Endothelial cell of umbilical vein (primary cell): ENCODE data around the gene EPHA8. TPM values are rescaled to one million over a fixed set of nuclear protein-coding genes. Genes with fewer than 3 reads are reported as not detected.

ENCODE experiments used
- BruUV-seq: library from RNA; stranded (reverse); fragments of 400-500 nt; replicated peaks from 2 replicates; lab custom pipeline; 2021; lab: Mats Ljungman, UMichigan
- CTCF ChIA-PET: fragments of 300-600, 350-600 bp; sonication (Branson Sonifier 250); formaldehyde crosslinking; loops from one replicate; lab custom pipeline; 2021; ENCODE audit warnings: antibody characterized with exemption, inconsistent platforms; lab: Charles Lee
- POLR2A ChIA-PET: fragments of 300-600, 350-600 bp; sonication (Branson Sonifier 250); formaldehyde crosslinking; loops from one replicate; lab custom pipeline; 2021; ENCODE audit warnings: antibody characterized with exemption, inconsistent platforms; lab: Charles Lee
- DNase-seq: peaks from one replicate; pipeline ENCODE4 v3.0.0-alpha.2; 2011; ENCODE audit warnings: low read depth, low spot score
- FAIRE-seq: peaks from 2 replicates; lab custom pipeline; 2011; peaks lifted over from hg19 to GRCh38; lab: Jason Lieb, UNC
- H2AFZ ChIP-seq: 2 replicates; pipeline ENCODE4 v1.6.0; 2012; ENCODE audit warnings: low read depth, low read length, control low read depth, inconsistent platforms
- H3K27ac ChIP-seq: 2 replicates; pipeline ENCODE4 v1.5.1; 2011; ENCODE audit warnings: low read depth, mild to moderate bottlenecking, control low read depth, low read length, moderate library complexity; ENCODE audit not compliant: insufficient read depth
- H3K27me3 ChIP-seq, 2 experiments: 2 replicates each; pipeline versions ENCODE4 v1.6.0 to v1.6.1; 2011; ENCODE audit warnings: low read length in 2 of 2, mixed read lengths in 1 of 2; ENCODE audit not compliant: control insufficient read depth in 2 of 2, insufficient read depth in 2 of 2
- H3K36me3 ChIP-seq, 2 experiments: 2 replicates in 1 of 2; 3 replicates in 1 of 2; pipeline ENCODE4 v1.5.1; 2011; ENCODE audit warnings: low read length in 2 of 2, mild to moderate bottlenecking in 1 of 2, moderate library complexity in 1 of 2; ENCODE audit not compliant: control insufficient read depth in 2 of 2, insufficient read depth in 2 of 2; ENCODE audit errors: extremely low read depth in 1 of 2
- H3K4me1 ChIP-seq: 3 replicates; pipeline ENCODE4 v1.5.1; 2011; ENCODE audit warnings: mild to moderate bottlenecking, low read length; ENCODE audit not compliant: control insufficient read depth, insufficient read depth; ENCODE audit errors: extremely low read depth
- H3K4me2 ChIP-seq: 2 replicates; pipeline ENCODE4 v1.6.1; 2011; ENCODE audit warnings: low read length, control low read depth, mixed read lengths; ENCODE audit not compliant: insufficient read depth
- H3K4me3 ChIP-seq, 3 experiments: fragments of 200-600 bp in 1 of 3; sonication (generic), shearing (Covaris generic) in 1 of 3; replicated peaks in 1 of 3; 2 replicates each; pipeline ENCODE4 v1.5.1; 2011 to 2016; ENCODE audit warnings: control low read depth in 3 of 3, low read length in 3 of 3, mild to moderate bottlenecking in 2 of 3, inconsistent platforms in 1 of 3, low read depth in 1 of 3, moderate library complexity in 1 of 3; ENCODE audit not compliant: insufficient read depth in 1 of 3
- H3K79me2 ChIP-seq: 2 replicates; pipeline ENCODE4 v1.6.0; 2012; ENCODE audit warnings: low read length, inconsistent platforms; ENCODE audit not compliant: control insufficient read depth, insufficient read depth
- H3K9ac ChIP-seq: replicated peaks from 2 replicates; pipeline ENCODE3; 2011; ENCODE audit warnings: low read length, control low read depth; ENCODE audit not compliant: insufficient read depth; ENCODE audit errors: extremely low read depth
- H3K9me1 ChIP-seq: replicated peaks from 3 replicates; pipeline ENCODE4 v1.6.0; 2011; ENCODE audit warnings: mild to moderate bottlenecking, low read length; ENCODE audit not compliant: control insufficient read depth, insufficient read depth; ENCODE audit errors: extremely low read depth
- H3K9me3 ChIP-seq: replicated peaks from 2 replicates; pipeline ENCODE4 v1.5.1; 2012; ENCODE audit warnings: low read length, inconsistent platforms; ENCODE audit not compliant: control insufficient read depth, insufficient read depth
- H4K20me1 ChIP-seq: replicated peaks from 2 replicates; pipeline ENCODE3; 2011; ENCODE audit warnings: mild to moderate bottlenecking, low read length; ENCODE audit not compliant: control insufficient read depth, insufficient read depth; ENCODE audit errors: extremely low read depth
- CTCF ChIP-seq, 2 donors: IDR thresholded peaks; 1 replicate in 1 of 2; 2 replicates in 1 of 2; pipeline ENCODE4 v1.5.1; 2011; ENCODE audit warnings: low read length in 2 of 2, mild to moderate bottlenecking in 2 of 2, moderate library complexity in 2 of 2, control low read depth in 1 of 2, inconsistent platforms in 1 of 2, low read depth in 1 of 2; ENCODE audit not compliant: insufficient read depth in 1 of 2; ENCODE audit errors: extremely low read depth in 1 of 2
- EZH2 ChIP-seq: IDR thresholded peaks from 2 replicates; pipeline ENCODE4 v1.6.1; 2012; ENCODE audit warnings: borderline replicate concordance, low read depth, mild to moderate bottlenecking, moderate library complexity, low read length, inconsistent platforms; ENCODE audit not compliant: severe bottlenecking
- FOS ChIP-seq: IDR thresholded peaks from 2 replicates; pipeline ENCODE4 v1.6.1; 2011; ENCODE audit warnings: mild to moderate bottlenecking, low read length, moderate library complexity, borderline replicate concordance; ENCODE audit not compliant: insufficient read depth
- GATA2 ChIP-seq: IDR thresholded peaks from 2 replicates; pipeline ENCODE4 v1.7.0; 2011; ENCODE audit warnings: low read depth, mild to moderate bottlenecking, moderate library complexity, mixed read lengths, low read length; ENCODE audit not compliant: insufficient read length, insufficient read depth
- JUN ChIP-seq: IDR thresholded peaks from 2 replicates; pipeline ENCODE4 v1.6.1; 2011; ENCODE audit warnings: borderline replicate concordance, low read depth; ENCODE audit not compliant: insufficient read length, insufficient read depth
- MAX ChIP-seq: IDR thresholded peaks from 2 replicates; pipeline ENCODE4 v1.6.1; 2011; ENCODE audit not compliant: insufficient read depth, insufficient read length
- MYC ChIP-seq: IDR thresholded peaks from one replicate; pipeline ENCODE4 v1.6.1; 2011; ENCODE audit warnings: mild to moderate bottlenecking, low read depth, low read length
- POLR2A ChIP-seq: IDR thresholded peaks from 2 replicates; pipeline ENCODE4 v1.6.1; 2012; ENCODE audit warnings: low read depth, mild to moderate bottlenecking, control low read depth, low read length
- POLR2AphosphoS5 ChIP-seq: IDR thresholded peaks from 2 replicates; pipeline ENCODE4 v1.6.1; 2012; ENCODE audit warnings: low read depth, mild to moderate bottlenecking, control low read depth, low read length, moderate library complexity; ENCODE audit not compliant: insufficient read depth
- dilution Hi-C: fragments of 300-500 bp; cut with MboI; formaldehyde crosslinking; loops from one replicate; pipeline ENCODE4 v1.15.0; 2019; ENCODE audit warnings: low sequenced_read_pairs; ENCODE audit not compliant: extremely low pct_ligation_motif_present
- intact Hi-C: fragments of 100-400 bp; cut with micrococcal nuclease; formaldehyde crosslinking; loops from one replicate; pipeline ENCODE4 v1.10.0; 2022
- polyA plus RNA-seq, 4 experiments: library from polyadenylated mRNA; depleted of rRNA in 3 of 4; stranded (reverse) in 3 of 4; unstranded in 1 of 4; fragments of >200 nt; gene quantifications; 2 replicates each; pipeline versions ENCODE4 v1.2.1 to v1.2.3, GENCODE V29; 2011 to 2012; ENCODE audit warnings: missing spikeins in 1 of 4
- total RNA-seq: library from RNA; stranded (reverse); gene quantifications from 2 replicates; pipeline ENCODE4 v1.2.3, GENCODE V29; 2021

Gene EPHA8
- total and polyA plus RNA-seq, 2 donors (not counting 3 experiments of a cell fraction or from before 2014, with no cell fraction given): not detected

GRCh38 chr1:22591576-22591975 is 28.3 kb downstream of the EPHA8 start:
- no peak overlapping the region for H2AFZ ChIP-seq
- no peak overlapping the region for H3K9ac ChIP-seq
- H4K20me1 ChIP-seq: no peaks in the 10 kb centered on the region
- no peak overlapping the region for H3K4me3 ChIP-seq
- no peak for DNase-seq
- dilution Hi-C loops (no loop called here), intact Hi-C loops (no loop called here)
- POLR2A ChIA-PET: no interaction called here
- no peaks in the 10 kb centered on the region for H3K9me3 ChIP-seq
- peaks cover 2 to 8% of the 10 kb centered on the region in 2 experiments for H3K27me3 ChIP-seq
- no peak for TF ChIP-seq CTCF (IDR thresholded peaks at IDR 0.05; ENCODE audit: extremely low read depth in 1 of 2, insufficient read depth in 1 of 2, low read depth in 1 of 2, low read length in 2 of 2)
- TF ChIP-seq JUN: no peak
- TF ChIP-seq MYC: no peak
- TF ChIP-seq FOS: no peak
- no peak for FAIRE-seq
- CTCF ChIA-PET: interaction anchor here (1.4 kb wide), 1 partner anchor 20 kb away, joined by 4 read pairs; no protein-coding TSS in a partner anchor
- no peaks in the 10 kb centered on the region for H3K79me2 ChIP-seq
- H3K4me2 ChIP-seq: no peak overlapping the region
- BruUV-seq: no TSS peak
- no peaks in the 10 kb centered on the region for H3K9me1 ChIP-seq
- no peaks in the 10 kb centered on the region for H3K4me1 ChIP-seq
- no peak overlapping the region for H3K27ac ChIP-seq
- H3K36me3 ChIP-seq: no peaks in the 10 kb centered on the region

GRCh38 chr1:22592051-22592450 is 28.8 kb downstream of the EPHA8 start:
- BruUV-seq: no TSS peak
- Histone ChIP-seq H2AFZ (no peak overlapping the region), H3K9ac (no peak overlapping the region), H3K4me2 (no peak overlapping the region), H3K9me3 (no peaks in the 10 kb centered on the region), H3K36me3 (no peaks in the 10 kb centered on the region), H3K4me3 (no peak overlapping the region), H3K27me3 (peaks cover 2 to 8% of the 10 kb centered on the region in 2 experiments), H3K79me2 (no peaks in the 10 kb centered on the region), H3K9me1 (no peaks in the 10 kb centered on the region), H4K20me1 (no peaks in the 10 kb centered on the region), H3K4me1 (no peaks in the 10 kb centered on the region), H3K27ac (no peak overlapping the region)
- intact Hi-C loops (no loop called here), dilution Hi-C loops (no loop called here)
- ChIA-PET POLR2A (no interaction called here), CTCF (interaction anchor here (1.4 kb wide), 1 partner anchor 19 kb away, joined by 4 read pairs; no protein-coding TSS in a partner anchor)
- FAIRE-seq (no peak), DNase-seq (no peak)
- TF ChIP-seq EZH2 (no peak), POLR2AphosphoS5 (no peak), FOS (no peak), GATA2 (no peak), CTCF (IDR thresholded peaks at IDR 0.05; ENCODE audit: extremely low read depth in 1 of 2, insufficient read depth in 1 of 2, low read depth in 1 of 2, low read length in 2 of 2) (no peak), POLR2A (no peak), JUN (no peak), MAX (no peak), MYC (no peak)
